GM12873 (cell line): ENCODE results near the gene SPATS1.

ENCODE experiments used
- TF ChIP-seq, protein P1 (sequence below): IDR thresholded peaks from 2 replicates; pipeline ENCODE4 v1.5.1; 2012; ENCODE audit warnings: low read depth, mild to moderate bottlenecking, moderate library complexity, low read length, control low read depth; ENCODE audit not compliant: insufficient read depth; ENCODE audit errors: missing control alignments

SPATS1 gene

DNA sequence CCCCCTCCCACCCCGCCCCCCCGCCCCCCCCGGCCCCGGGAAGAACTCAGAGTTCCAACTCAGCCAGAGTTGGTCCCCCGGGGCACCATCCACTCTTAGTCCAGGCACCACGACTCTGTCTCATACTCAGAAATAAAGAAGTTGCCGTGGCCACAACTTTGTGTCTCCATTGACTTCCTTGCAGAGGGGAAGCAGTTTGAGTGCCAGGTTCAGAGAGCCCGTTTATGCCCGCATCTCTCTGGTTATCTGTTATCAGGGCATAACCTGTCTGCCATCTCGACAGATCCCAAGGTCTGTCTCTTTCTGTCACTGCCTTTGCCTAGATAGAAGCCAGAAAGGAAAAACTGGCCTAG is 45.7 kb downstream of the SPATS1 start:
- TF ChIP-seq, protein P1, sequence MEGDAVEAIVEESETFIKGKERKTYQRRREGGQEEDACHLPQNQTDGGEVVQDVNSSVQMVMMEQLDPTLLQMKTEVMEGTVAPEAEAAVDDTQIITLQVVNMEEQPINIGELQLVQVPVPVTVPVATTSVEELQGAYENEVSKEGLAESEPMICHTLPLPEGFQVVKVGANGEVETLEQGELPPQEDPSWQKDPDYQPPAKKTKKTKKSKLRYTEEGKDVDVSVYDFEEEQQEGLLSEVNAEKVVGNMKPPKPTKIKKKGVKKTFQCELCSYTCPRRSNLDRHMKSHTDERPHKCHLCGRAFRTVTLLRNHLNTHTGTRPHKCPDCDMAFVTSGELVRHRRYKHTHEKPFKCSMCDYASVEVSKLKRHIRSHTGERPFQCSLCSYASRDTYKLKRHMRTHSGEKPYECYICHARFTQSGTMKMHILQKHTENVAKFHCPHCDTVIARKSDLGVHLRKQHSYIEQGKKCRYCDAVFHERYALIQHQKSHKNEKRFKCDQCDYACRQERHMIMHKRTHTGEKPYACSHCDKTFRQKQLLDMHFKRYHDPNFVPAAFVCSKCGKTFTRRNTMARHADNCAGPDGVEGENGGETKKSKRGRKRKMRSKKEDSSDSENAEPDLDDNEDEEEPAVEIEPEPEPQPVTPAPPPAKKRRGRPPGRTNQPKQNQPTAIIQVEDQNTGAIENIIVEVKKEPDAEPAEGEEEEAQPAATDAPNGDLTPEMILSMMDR = no peak

DNA sequence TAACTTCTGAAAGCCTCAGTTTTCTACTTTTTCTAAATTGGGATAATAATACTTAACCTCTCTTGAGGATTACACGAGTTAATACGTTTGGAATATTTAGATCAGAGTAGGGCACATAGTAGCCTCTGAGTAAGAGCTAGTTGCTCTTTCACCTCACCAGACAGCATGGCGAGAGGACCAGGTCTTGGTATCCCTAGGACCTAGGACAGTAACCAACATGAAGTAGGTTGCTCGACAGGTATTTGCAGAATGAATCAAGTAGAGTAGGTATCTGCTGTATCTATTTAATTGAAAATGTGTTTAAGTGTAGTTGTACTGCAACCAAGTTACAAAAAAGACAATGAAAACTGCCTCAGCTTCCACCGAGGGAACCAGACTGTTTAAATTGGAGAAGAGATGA is 46.4 kb downstream of the SPATS1 start:
- TF ChIP-seq, protein P1 = no peak

DNA sequence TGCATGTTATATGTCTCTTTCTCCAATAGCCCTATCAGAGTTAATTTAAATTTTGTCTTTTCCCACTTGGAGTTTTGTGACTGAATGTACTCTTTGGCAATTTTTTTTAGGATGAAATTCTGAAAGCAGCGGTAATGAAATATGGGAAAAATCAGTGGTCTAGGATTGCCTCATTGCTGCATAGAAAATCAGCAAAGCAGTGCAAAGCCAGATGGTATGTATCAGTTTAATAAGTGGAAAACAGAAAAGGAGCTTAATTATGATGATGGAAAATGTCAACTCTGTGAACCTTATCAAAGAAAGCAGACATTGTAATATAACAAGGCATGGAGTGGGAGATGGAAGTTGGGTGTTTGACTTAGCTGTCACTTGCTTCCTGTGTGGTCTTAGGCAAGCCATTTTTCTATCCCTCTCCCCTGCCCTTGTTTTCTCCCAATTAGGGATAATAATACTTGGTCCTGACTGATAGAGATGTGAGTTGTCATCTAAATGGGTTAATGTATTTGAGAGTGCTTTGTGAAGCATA is 47.8 kb downstream of the SPATS1 start:
- TF ChIP-seq, protein P1 = no peak
